Spleen (tissue), 11 donors: ENCODE results near the gene FGF14. TPM values are rescaled to one million over a fixed set of nuclear protein-coding genes. Genes with fewer than 3 reads are reported as not detected.

Experiments
- DNase-seq: peaks from one replicate; pipeline ENCODE4 v3.0.0-alpha.2; 2020
- H3K27ac ChIP-seq, 8 donors: fragments of 200-600 bp; sonication (generic) in 7 of 8; 1 replicate in 4 of 8; 2 replicates in 4 of 8; pipeline versions ENCODE4 v1.5.0 to v1.8.0; 2016 to 2021; ENCODE audit warnings: inconsistent platforms in 4 of 8, mild to moderate bottlenecking in 4 of 8, moderate library complexity in 1 of 8
- H3K27me3 ChIP-seq, 7 donors: fragments of 200-600 bp; sonication (generic) in 6 of 7; replicated peaks in 1 of 7; 1 replicate in 4 of 7; 2 replicates in 3 of 7; pipeline versions ENCODE4 v1.5.0 to v1.8.0; 2016 to 2021; ENCODE audit warnings: inconsistent platforms in 3 of 7, mild to moderate bottlenecking in 1 of 7
- H3K36me3 ChIP-seq, 6 donors: fragments of 200-600 bp; sonication (generic) in 5 of 6; 1 replicate in 4 of 6; 2 replicates in 2 of 6; pipeline versions ENCODE4 v1.5.0 to v1.8.0; 2016 to 2021; ENCODE audit warnings: inconsistent platforms in 2 of 6
- H3K4me1 ChIP-seq, 6 donors: fragments of 200-600 bp; sonication (generic) in 5 of 6; 1 replicate in 3 of 6; 2 replicates in 3 of 6; pipeline versions ENCODE4 v1.5.0 to v1.8.0; 2016 to 2021; ENCODE audit warnings: inconsistent platforms in 3 of 6
- H3K4me3 ChIP-seq, 8 donors: fragments of 200-600 bp; sonication (generic) in 7 of 8; 1 replicate in 4 of 8; 2 replicates in 4 of 8; pipeline versions ENCODE4 v1.5.0 to v1.8.0; 2016 to 2021; ENCODE audit warnings: inconsistent platforms in 4 of 8, mild to moderate bottlenecking in 4 of 8, moderate library complexity in 2 of 8
- H3K9me3 ChIP-seq, 8 donors: fragments of 200-600 bp; sonication (generic) in 7 of 8; 1 replicate in 4 of 8; 2 replicates in 4 of 8; pipeline versions ENCODE4 v1.5.0 to v1.8.0; 2016 to 2021; ENCODE audit warnings: inconsistent platforms in 4 of 8
- CTCF ChIP-seq, 11 experiments: fragments of 200-600 bp in 7 of 11; fragments of 450-650 bp in 4 of 11; sonication (generic) in 4 of 11; IDR thresholded peaks in 8 of 11; conservative IDR thresholded peaks in 3 of 11; 1 replicate in 7 of 11; 2 replicates in 4 of 11; pipeline versions ENCODE4 v1.4.0 to v1.8.0; 2016 to 2021; ENCODE audit warnings: antibody characterized with exemption in 11 of 11, inconsistent platforms in 4 of 11, mild to moderate bottlenecking in 1 of 11
- POLR2A ChIP-seq, 3 donors: fragments of 450-650 bp; IDR thresholded peaks; one replicate each; pipeline ENCODE4 v1.5.1; 2017; ENCODE audit warnings: antibody characterized with exemption in 3 of 3, mild to moderate bottlenecking in 1 of 3
- POLR2AphosphoS5 ChIP-seq, 3 donors: sonication (generic); formaldehyde crosslinking; IDR thresholded peaks; one replicate each; pipeline ENCODE4 v1.5.1; 2017; ENCODE audit warnings: antibody characterized with exemption in 3 of 3
- WGBS, 5 donors: extraction: QIAGEN DNeasy Blood & Tissue Kit in 3 of 5; methylation state at CpG; one replicate each; pipeline versions ENCODE4 v1.1.5 to v1.1.7; 2013 to 2018; 5-methylcytosine and 5-hydroxymethylcytosine counted together
- intact Hi-C: fragments of 100-400 bp; cut with DNase I; formaldehyde crosslinking; loops from one replicate; pipeline ENCODE4 v1.15.0; 2023; ENCODE audit warnings: low total_unique reads
- polyA plus RNA-seq, 3 donors: library from polyadenylated mRNA; stranded (reverse); fragments of 200-250 nt; gene quantifications; one replicate each; pipeline ENCODE4 v1.2.1, GENCODE V29; 2013
- total RNA-seq, 7 donors: library from RNA; depleted of rRNA in 3 of 7; stranded (reverse); fragments of >200 nt in 3 of 7; fragmentation: NEBNext Ultra II Directional in 4 of 7; extraction: Animal tissue kit (Norgen Biotek cat#: 25700) in 4 of 7; gene quantifications; one replicate each; pipeline versions ENCODE4 v1.1.0 to v1.2.1, GENCODE V29; 2016 to 2021
- donor health status: healthy with polysubstance abuse.
- donor health status: DM: no; HTN: no; CAD: no; lungs with moderate emphysema.
- donor health status: DM: no; HTN: no; CAD: no.
- donor health status: Bipolar disorder and iron deficiency.
- donor health status: healthy.
- donor health status: DM: no; HTN: no; CAD: no.
- donor health status: DM: yes; HTN: yes; CAD: no.

The FGF14 gene
- total and polyA plus RNA-seq, 10 donors = 0.03 to 1.1 (median 0.05) TPM; not detected in 3

DNA sequence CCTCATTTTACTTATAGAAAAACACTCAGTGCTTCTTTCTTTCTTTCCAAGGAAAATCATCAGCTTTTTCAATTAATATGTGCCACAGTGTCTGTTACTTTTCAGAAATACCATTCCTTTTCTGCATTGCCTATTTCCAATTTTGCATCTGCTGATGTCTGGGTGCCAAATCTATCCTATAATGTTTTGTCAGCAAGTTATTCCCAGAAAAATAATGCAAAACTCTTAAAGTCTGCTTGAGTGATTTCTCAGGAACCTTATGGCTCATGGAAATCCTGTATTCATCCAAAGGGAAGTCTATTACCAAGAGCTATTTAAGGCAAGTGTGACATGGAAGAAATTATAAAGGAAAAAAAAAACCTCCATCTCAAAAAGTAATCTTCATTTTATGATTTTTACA, 224.4 kb downstream of the FGF14 start:
- H3K9me3 ChIP-seq = no peaks in the 10 kb centered on the region
- no peak overlapping the region for H3K4me3 ChIP-seq
- TF ChIP-seq POLR2A (IDR thresholded peaks at IDR 0.05) (no peak), CTCF (IDR thresholded peaks at IDR 0.05 in 8 of 11, conservative IDR thresholded peaks at IDR 0.05 in 3 of 11) (no peak), POLR2AphosphoS5 (IDR thresholded peaks at IDR 0.05) (no peak)
- H3K4me1 ChIP-seq = no peaks in the 10 kb centered on the region
- intact Hi-C loops = no loop called here
- no peaks in the 10 kb centered on the region for H3K27me3 ChIP-seq
- DNase-seq = no peak
- no peak overlapping the region for H3K27ac ChIP-seq
- H3K36me3 ChIP-seq = no peaks in the 10 kb centered on the region

DNA sequence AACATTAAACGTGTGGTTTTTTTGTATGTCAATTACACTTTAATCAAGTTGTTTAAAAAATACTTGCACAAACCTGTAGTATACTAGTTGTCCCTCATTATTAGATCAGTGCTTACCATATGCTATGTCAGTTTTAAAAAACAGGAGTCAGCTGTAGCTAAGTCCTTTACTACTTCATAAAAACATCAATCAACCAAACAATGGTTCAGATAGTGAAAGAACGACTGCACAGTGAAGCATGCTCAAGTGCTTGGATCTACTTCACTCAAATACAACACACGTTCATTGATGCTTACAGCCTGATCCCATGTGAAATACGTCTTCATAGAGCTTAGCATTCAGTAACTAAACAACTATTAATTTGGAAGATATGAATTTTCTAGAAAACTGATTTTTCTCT, 225.0 kb downstream of the FGF14 start:
- no peak for DNase-seq
- H3K4me3 ChIP-seq = no peak overlapping the region
- WGBS, 5 donors = 53 to 63% (median 57%) methylated on average over 4 of the region's 4 CpGs
- H3K9me3 ChIP-seq = no peaks in the 10 kb centered on the region
- intact Hi-C loops = no loop called here
- H3K27me3 ChIP-seq = no peaks in the 10 kb centered on the region
- no peaks in the 10 kb centered on the region for H3K4me1 ChIP-seq
- TF ChIP-seq CTCF (IDR thresholded peaks at IDR 0.05 in 8 of 11, conservative IDR thresholded peaks at IDR 0.05 in 3 of 11) (no peak), POLR2AphosphoS5 (IDR thresholded peaks at IDR 0.05) (no peak), POLR2A (IDR thresholded peaks at IDR 0.05) (no peak)
- no peak overlapping the region for H3K27ac ChIP-seq
- H3K36me3 ChIP-seq = no peaks in the 10 kb centered on the region

GRCh38 chr13:102172406-102172805, 229.4 kb downstream of the FGF14 start:
- H3K4me1 ChIP-seq = no peaks in the 10 kb centered on the region
- no peak for DNase-seq
- H3K27me3 ChIP-seq = no peaks in the 10 kb centered on the region
- H3K27ac ChIP-seq = no peak overlapping the region
- intact Hi-C loops = no loop called here
- H3K4me3 ChIP-seq = no peak overlapping the region
- H3K36me3 ChIP-seq = no peaks in the 10 kb centered on the region
- WGBS, 5 donors = 44 to 78% (median 73%) methylated on average over 1 of the region's 1 CpG
- TF ChIP-seq CTCF (IDR thresholded peaks at IDR 0.05 in 8 of 11, conservative IDR thresholded peaks at IDR 0.05 in 3 of 11) (no peak), POLR2AphosphoS5 (IDR thresholded peaks at IDR 0.05) (no peak), POLR2A (IDR thresholded peaks at IDR 0.05) (no peak)
- no peaks in the 10 kb centered on the region for H3K9me3 ChIP-seq

GRCh38 chr13:102170305-102170704, 231.5 kb downstream of the FGF14 start:
- no peak for DNase-seq
- no peak overlapping the region for H3K4me3 ChIP-seq
- 62 to 70% (median 65%) methylated on average over 6 of the region's 6 CpGs for WGBS, 5 donors
- no peak for TF ChIP-seq POLR2A (IDR thresholded peaks at IDR 0.05)
- TF ChIP-seq CTCF (IDR thresholded peaks at IDR 0.05 in 8 of 11, conservative IDR thresholded peaks at IDR 0.05 in 3 of 11) = no peak
- no peak for TF ChIP-seq POLR2AphosphoS5 (IDR thresholded peaks at IDR 0.05)
- H3K9me3 ChIP-seq = no peaks in the 10 kb centered on the region
- no peak overlapping the region for H3K27ac ChIP-seq
- no peaks in the 10 kb centered on the region for H3K36me3 ChIP-seq
- H3K4me1 ChIP-seq = no peaks in the 10 kb centered on the region
- intact Hi-C loops = no loop called here
- H3K27me3 ChIP-seq = no peaks in the 10 kb centered on the region
